H1 (cell line): ENCODE results near the gene PIK3CA. TPM values are rescaled to one million over a fixed set of nuclear protein-coding genes. Genes with fewer than 3 reads are reported as not detected.
"Not testable (repeated sequence)": the region's sequence is repeated elsewhere in the genome, so short reads cannot be mapped to it uniquely, and the experiment has no call there.

Experiments
- CTCF ChIA-PET: fragments of 300-600 bp; sonication (Branson Sonifier 250); formaldehyde crosslinking; loops from one replicate; lab custom pipeline; 2021; ENCODE audit not compliant: partially characterized antibody; lab: Charles Lee
- POLR2A ChIA-PET: fragments of 300-600 bp; sonication (Branson Sonifier 250); formaldehyde crosslinking; loops from one replicate; lab custom pipeline; 2021; ENCODE audit warnings: inconsistent platforms; ENCODE audit not compliant: partially characterized antibody; lab: Charles Lee
- DNase-seq, 2 experiments: peaks; one replicate each; pipeline versions ENCODE4 v3.0.0 to v3.0.0-alpha.2; 2010 to 2022; ENCODE audit warnings: low spot score in 2 of 2, low read depth in 1 of 2, mixed read lengths in 1 of 2
- FAIRE-seq: peaks from 2 replicates; lab custom pipeline; 2011; peaks lifted over from hg19 to GRCh38; lab: Jason Lieb, UNC
- H2AFZ ChIP-seq: 2 replicates; pipeline ENCODE4 v1.8.1; 2012; ENCODE audit warnings: low read length, inconsistent platforms
- H2AK5ac ChIP-seq: 2 replicates; pipeline ENCODE4 v1.6.1; 2013; ENCODE audit warnings: low read depth, low read length
- H2BK120ac ChIP-seq: replicated peaks from 2 replicates; pipeline ENCODE3; 2013; ENCODE audit warnings: low read depth, low read length, inconsistent platforms
- H2BK12ac ChIP-seq: 2 replicates; pipeline ENCODE4 v1.6.1; 2013; ENCODE audit warnings: low read depth, low read length
- H2BK15ac ChIP-seq: 2 replicates; pipeline ENCODE4 v1.6.1; 2013; ENCODE audit warnings: low read length
- H2BK20ac ChIP-seq: 2 replicates; pipeline ENCODE4 v1.6.1; 2013; ENCODE audit warnings: low read length
- H2BK5ac ChIP-seq: 2 replicates; pipeline ENCODE4 v1.6.1; 2013; ENCODE audit warnings: low read depth, low read length
- H3K14ac ChIP-seq: 2 replicates; pipeline ENCODE4 v1.6.1; 2013; ENCODE audit warnings: inconsistent platforms; ENCODE audit not compliant: insufficient read length
- H3K18ac ChIP-seq: 2 replicates; pipeline ENCODE4 v1.6.1; 2013; ENCODE audit warnings: low read length; ENCODE audit errors: extremely low read depth
- H3K23ac ChIP-seq: 2 replicates; pipeline ENCODE4 v1.6.1; 2013; ENCODE audit warnings: inconsistent platforms; ENCODE audit not compliant: insufficient read length
- H3K23me2 ChIP-seq: 2 replicates; pipeline ENCODE4 v1.6.1; 2013; ENCODE audit warnings: low read depth, low read length
- H3K27ac ChIP-seq: 2 replicates; pipeline ENCODE4 v1.6.1; 2011; ENCODE audit warnings: low read depth, low read length, inconsistent platforms
- H3K27me3 ChIP-seq, 4 experiments: replicated peaks in 1 of 4; 1 replicate in 1 of 4; 2 replicates in 3 of 4; pipeline versions ENCODE4 v1.6.1 to v1.8.1; 2011 to 2013; ENCODE audit warnings: low read length in 3 of 4, mild to moderate bottlenecking in 3 of 4, inconsistent platforms in 2 of 4, mixed read lengths in 2 of 4, moderate library complexity in 1 of 4; ENCODE audit not compliant: control insufficient read depth in 3 of 4, insufficient read depth in 3 of 4; ENCODE audit errors: extremely low read depth in 1 of 4
- H3K36me3 ChIP-seq, 4 experiments: 2 replicates each; pipeline versions ENCODE4 v1.6.1 to v1.8.1; 2011 to 2013; ENCODE audit warnings: mild to moderate bottlenecking in 4 of 4, low read length in 3 of 4, moderate library complexity in 2 of 4, control low read depth in 1 of 4, inconsistent platforms in 1 of 4; ENCODE audit not compliant: insufficient read depth in 4 of 4, control insufficient read depth in 2 of 4
- H3K4ac ChIP-seq: replicated peaks from 2 replicates; pipeline ENCODE3; 2013; ENCODE audit warnings: low read length, low read depth, mixed read lengths, inconsistent platforms; ENCODE audit not compliant: insufficient read length
- H3K4me1 ChIP-seq, 4 experiments: replicated peaks in 1 of 4; 1 replicate in 1 of 4; 2 replicates in 3 of 4; pipeline versions ENCODE4 v1.6.1 to v1.8.1; 2011 to 2013; ENCODE audit warnings: low read length in 3 of 4, inconsistent platforms in 2 of 4, mixed read lengths in 1 of 4; ENCODE audit not compliant: insufficient read depth in 4 of 4, control insufficient read depth in 3 of 4
- H3K4me2 ChIP-seq, 2 experiments: 2 replicates each; pipeline versions ENCODE4 v1.6.1 to v1.8.1; 2011 to 2013; ENCODE audit warnings: low read depth in 2 of 2, low read length in 2 of 2, control low read depth in 1 of 2, inconsistent platforms in 1 of 2, mild to moderate bottlenecking in 1 of 2; ENCODE audit not compliant: insufficient read depth in 1 of 2
- H3K4me3 ChIP-seq, 4 experiments: fragments of 200-600, 300-600 bp in 1 of 4; sonication (generic), shearing (Covaris generic), sonication (Bioruptor Twin) in 1 of 4; 2 replicates each; pipeline versions ENCODE4 v1.5.1 to v1.8.1; 2011 to 2016; ENCODE audit warnings: low read length in 4 of 4, low read depth in 3 of 4, control low read depth in 2 of 4, inconsistent platforms in 2 of 4, mild to moderate bottlenecking in 2 of 4, mixed read lengths in 1 of 4, moderate library complexity in 1 of 4; ENCODE audit not compliant: insufficient read depth in 2 of 4; ENCODE audit errors: extremely low read depth in 1 of 4
- H3K56ac ChIP-seq: replicated peaks from 2 replicates; pipeline ENCODE3; 2013; ENCODE audit warnings: low read depth, mild to moderate bottlenecking, mixed read lengths, low read length, inconsistent platforms; ENCODE audit not compliant: insufficient read length
- H3K79me1 ChIP-seq: 2 replicates; pipeline ENCODE4 v1.6.1; 2013; ENCODE audit warnings: low read depth, low read length, control low read depth
- H3K79me2 ChIP-seq, 2 experiments: 2 replicates each; pipeline versions ENCODE4 v1.6.1 to v1.8.1; 2012 to 2013; ENCODE audit warnings: low read length in 2 of 2, mild to moderate bottlenecking in 2 of 2, inconsistent platforms in 1 of 2; ENCODE audit not compliant: insufficient read depth in 2 of 2, control insufficient read depth in 1 of 2
- H3K9ac ChIP-seq, 4 experiments: replicated peaks in 1 of 4; 1 replicate in 1 of 4; 2 replicates in 3 of 4; pipeline versions ENCODE4 v1.6.1 to v1.8.1; 2011 to 2013; ENCODE audit warnings: low read depth in 3 of 4, low read length in 3 of 4, control low read depth in 2 of 4, mild to moderate bottlenecking in 2 of 4, moderate library complexity in 2 of 4, inconsistent platforms in 1 of 4; ENCODE audit errors: extremely low read depth in 1 of 4
- H3K9me3 ChIP-seq, 2 experiments: 2 replicates each; pipeline versions ENCODE4 v1.6.1 to v1.8.1; 2012 to 2013; ENCODE audit warnings: mild to moderate bottlenecking in 2 of 2, moderate library complexity in 2 of 2, control low read depth in 1 of 2, inconsistent platforms in 1 of 2, low read depth in 1 of 2, low read length in 1 of 2, mixed read lengths in 1 of 2; ENCODE audit not compliant: insufficient read depth in 2 of 2
- H4K20me1 ChIP-seq, 2 experiments: replicated peaks in 1 of 2; 2 replicates each; pipeline versions ENCODE3 to v1.8.1; 2011 to 2013; ENCODE audit warnings: inconsistent platforms in 2 of 2, low read length in 2 of 2, mild to moderate bottlenecking in 1 of 2; ENCODE audit not compliant: insufficient read depth in 2 of 2, control insufficient read depth in 1 of 2
- H4K5ac ChIP-seq: 2 replicates; pipeline ENCODE4 v1.6.1; 2013; ENCODE audit warnings: low read length, low read depth, mixed read lengths, inconsistent platforms; ENCODE audit not compliant: insufficient read length
- H4K8ac ChIP-seq: 2 replicates; pipeline ENCODE4 v1.8.0; 2013; ENCODE audit warnings: mild to moderate bottlenecking, moderate library complexity, low read length, inconsistent platforms; ENCODE audit not compliant: insufficient read depth; ENCODE audit errors: extremely low read depth
- H4K91ac ChIP-seq: replicated peaks from 2 replicates; pipeline ENCODE3; 2013; ENCODE audit warnings: low read length, mixed read lengths, inconsistent platforms; ENCODE audit not compliant: insufficient read length
- FOSL1 ChIP-seq: IDR thresholded peaks from 2 replicates; pipeline ENCODE4 v1.6.1; 2011; ENCODE audit warnings: mild to moderate bottlenecking, low read depth, low read length, moderate library complexity; ENCODE audit not compliant: insufficient read depth
- KDM4A ChIP-seq: IDR thresholded peaks from one replicate; pipeline ENCODE4 v1.7.1; 2012; ENCODE audit warnings: low read depth, mild to moderate bottlenecking, moderate library complexity, low read length, inconsistent platforms; ENCODE audit not compliant: severe bottlenecking
- WGBS, 2 experiments: shearing (Covaris generic) in 1 of 2; methylation state at CpG; one replicate each; pipeline versions ENCODE4 v1.1.6 to v1.1.7; 2013 to 2015; ENCODE audit warnings: low lambda C conversion rate in 2 of 2, mixed read lengths in 2 of 2, inconsistent platforms in 1 of 2, low coverage in 1 of 2, missing lambda C conversion rate in 1 of 2; ENCODE audit not compliant: insufficient replicate concordance in 2 of 2, insufficient coverage in 1 of 2, insufficient read length in 1 of 2; ENCODE audit errors: extremely low coverage in 1 of 2, missing lambda C conversion rate in 1 of 2; 5-methylcytosine and 5-hydroxymethylcytosine counted together
- polyA plus RNA-seq, 7 experiments: library from polyadenylated mRNA; depleted of rRNA in 3 of 7; stranded (reverse) in 5 of 7; unstranded in 2 of 7; fragments of >200 nt in 5 of 7; fragments of 200-250 nt in 2 of 7; gene quantifications; 1 replicate in 5 of 7; 2 replicates in 1 of 7; 4 replicates in 1 of 7; pipeline versions ENCODE4 v1.2.1 to v1.2.3, GENCODE V29; 2011 to 2013; ENCODE audit warnings: missing spikeins in 2 of 7, mixed read lengths in 2 of 7
- total RNA-seq: library from RNA; stranded (reverse); fragmentation: NEBNext Ultra II Directional; extraction: Animal tissue kit (Norgen Biotek cat#: 25700); gene quantifications from 2 replicates; pipeline ENCODE4 v1.2.1, GENCODE V29; 2021

Gene PIK3CA
- total and polyA plus RNA-seq, 2 of the 8 experiments (the other 6 are each of a cell fraction or from before 2014, with no cell fraction given): 1.6 to 11.3 TPM

DNA sequence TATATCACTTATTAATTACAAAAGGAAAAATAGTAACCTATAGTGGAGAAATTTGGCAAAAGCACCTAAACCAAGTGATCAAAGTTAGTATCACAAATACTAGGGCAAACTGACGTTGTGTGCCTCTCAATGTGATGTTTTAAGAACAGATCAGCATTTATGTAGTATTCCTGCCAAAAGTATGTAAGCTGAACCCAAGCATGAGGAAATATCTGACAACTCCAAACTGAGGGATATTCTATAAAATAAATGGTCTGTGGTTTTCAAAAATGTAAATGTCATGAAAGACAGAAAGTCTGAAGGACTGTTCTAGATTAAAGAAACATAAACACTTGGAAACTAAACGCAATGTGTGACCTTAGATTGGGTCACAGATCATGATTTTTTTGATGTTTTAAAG is 34.3 kb upstream of the PIK3CA start (continued):
- no peak for TF ChIP-seq FOSL1
- TF ChIP-seq KDM4A: no peak

DNA sequence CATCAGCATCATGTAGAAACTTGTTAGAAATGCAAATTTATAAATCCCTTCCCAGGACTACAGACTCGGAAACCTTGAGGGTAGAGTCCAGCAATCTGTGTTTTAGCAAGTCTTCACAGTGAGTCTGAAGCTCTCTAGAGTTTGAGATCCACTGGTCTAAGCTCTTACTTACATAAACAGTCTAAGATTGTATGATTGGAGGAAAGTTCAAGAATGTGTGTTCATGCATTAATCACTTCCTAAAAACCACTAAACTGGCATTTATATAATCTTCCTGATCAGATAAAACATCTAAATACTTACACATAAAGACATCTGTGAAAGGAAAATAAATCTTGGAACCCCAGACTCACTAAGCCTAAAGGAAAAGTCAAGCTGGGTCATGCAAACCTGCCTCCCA is 32.7 kb upstream of the PIK3CA start:
- H4K8ac ChIP-seq, H3K9ac ChIP-seq, H2BK5ac ChIP-seq, H3K27me3 ChIP-seq, H3K27ac ChIP-seq, H3K4me1 ChIP-seq, H3K23ac ChIP-seq, POLR2A ChIA-PET, H2BK120ac ChIP-seq, H2BK12ac ChIP-seq, DNase-seq, H2AFZ ChIP-seq, H4K20me1 ChIP-seq, H3K36me3 ChIP-seq, H2BK15ac ChIP-seq, H3K14ac ChIP-seq, H3K18ac ChIP-seq, H4K91ac ChIP-seq, H3K4me3 ChIP-seq, H3K56ac ChIP-seq, H3K79me1 ChIP-seq, H4K5ac ChIP-seq, H3K9me3 ChIP-seq, H2AK5ac ChIP-seq, H3K4me2 ChIP-seq, FAIRE-seq, H3K23me2 ChIP-seq, H2BK20ac ChIP-seq, H3K4ac ChIP-seq, H3K79me2 ChIP-seq: not testable (repeated sequence)
- WGBS, 2 experiments: 95% methylated on average over 1 of the region's 1 CpG; no CpG with 5 or more reads in 1 of the 2 experiments
- CTCF ChIA-PET: interaction anchor here (1.2 kb wide), 1 partner anchor 206 kb away, joined by 3 read pairs; no protein-coding TSS in a partner anchor
